HG02852 (cell line): Measurements from ENCODE around the gene P2RX1.

Experiments
- ATAC-seq: cut with Tn5 transposase; IDR thresholded peaks from one replicate; pipeline ENCODE4 v1.9.1; 2021; ENCODE audit warnings: mild to moderate bottlenecking, moderate library complexity; ENCODE audit not compliant: unreplicated experiment

The P2RX1 gene

GRCh38 chr17:3889325-3890012, 26.8 kb downstream of the P2RX1 start:
- ATAC-seq, result no peak

DNA sequence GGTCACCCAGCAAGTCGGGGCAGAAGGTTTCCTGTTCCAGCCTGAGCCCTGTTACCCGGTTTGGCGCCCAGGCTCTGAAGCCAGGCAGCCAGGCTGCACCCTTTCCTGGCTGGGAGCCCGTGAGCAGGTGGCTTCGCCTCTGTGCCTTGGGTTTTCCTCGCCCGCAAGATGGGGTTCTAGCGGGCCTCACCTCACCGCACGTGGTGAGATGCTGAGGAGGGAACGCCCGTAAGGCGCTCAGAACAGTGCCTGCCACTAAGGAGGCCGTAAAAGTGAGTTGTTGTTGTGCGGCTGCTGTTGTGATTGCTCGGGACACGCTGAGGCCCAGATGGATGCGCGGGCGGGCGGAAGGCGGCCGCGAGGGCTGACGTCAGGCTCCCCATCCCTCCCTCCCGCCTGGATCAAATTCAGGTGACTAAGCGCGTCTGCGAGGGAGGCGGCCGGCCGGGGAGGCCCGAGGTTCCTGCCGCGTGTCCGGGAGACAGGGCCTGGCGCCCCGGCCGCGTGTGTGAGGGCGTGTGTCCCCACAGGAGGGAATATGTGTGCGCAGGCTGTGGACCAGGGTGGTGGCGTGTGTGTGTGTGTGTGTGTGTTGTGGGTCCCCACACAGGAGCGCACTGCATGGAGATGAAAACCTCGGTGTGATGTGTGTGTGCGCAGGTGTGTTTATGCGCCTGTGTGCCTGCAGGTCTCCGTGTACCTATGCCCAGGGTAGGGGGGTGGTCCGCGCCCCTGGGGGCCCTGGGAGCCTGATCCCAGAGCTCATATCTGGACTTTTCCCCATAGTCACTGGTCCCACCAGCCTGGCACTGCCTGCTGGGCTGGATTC, 27.7 kb downstream of the P2RX1 start:
- no peak for ATAC-seq

DNA sequence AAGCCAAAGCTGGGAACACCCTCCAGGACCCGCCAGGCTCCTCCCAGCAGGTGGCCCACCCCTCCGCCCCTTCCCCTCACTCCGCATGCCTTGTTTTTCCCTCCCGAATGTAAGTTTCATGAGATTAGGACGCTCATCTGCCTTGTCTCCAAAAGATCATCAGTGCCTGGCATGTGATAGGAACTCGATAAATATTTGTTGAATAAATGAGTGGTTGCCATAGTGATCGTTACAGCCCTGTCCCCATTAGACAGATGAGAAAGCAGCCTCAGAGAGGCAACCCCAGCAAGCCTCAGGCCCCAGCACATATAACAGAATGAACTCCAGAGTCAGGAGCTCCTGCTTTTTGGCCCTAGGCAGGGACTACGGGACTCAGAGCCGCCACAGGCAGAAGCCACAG, 28.5 kb downstream of the P2RX1 start:
- no peak for ATAC-seq

- ATAC-seq, result no peak
Measured at GRCh38 chr17:3887394-3887793, 28.9 kb downstream of the P2RX1 start.

DNA sequence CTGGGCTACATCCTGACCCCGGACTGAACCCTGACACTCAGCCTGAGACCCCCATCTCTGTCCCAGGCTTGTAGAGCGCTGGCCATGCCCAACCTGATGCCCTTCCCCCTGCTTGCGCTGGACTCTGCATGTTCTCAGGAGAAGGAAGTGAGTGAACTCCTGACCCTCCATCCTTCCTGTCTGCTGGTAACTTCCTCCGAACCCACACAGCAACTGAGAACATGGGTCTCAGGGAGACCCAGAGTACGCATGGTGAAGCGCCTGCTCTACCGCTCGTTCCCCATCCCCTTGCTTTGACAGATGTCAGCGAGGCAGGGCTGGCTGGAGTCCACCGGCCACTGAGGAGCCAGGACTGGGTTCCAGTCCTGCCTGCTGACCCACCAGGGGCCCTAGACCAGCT, 29.5 kb downstream of the P2RX1 start:
- ATAC-seq, result no peak

DNA sequence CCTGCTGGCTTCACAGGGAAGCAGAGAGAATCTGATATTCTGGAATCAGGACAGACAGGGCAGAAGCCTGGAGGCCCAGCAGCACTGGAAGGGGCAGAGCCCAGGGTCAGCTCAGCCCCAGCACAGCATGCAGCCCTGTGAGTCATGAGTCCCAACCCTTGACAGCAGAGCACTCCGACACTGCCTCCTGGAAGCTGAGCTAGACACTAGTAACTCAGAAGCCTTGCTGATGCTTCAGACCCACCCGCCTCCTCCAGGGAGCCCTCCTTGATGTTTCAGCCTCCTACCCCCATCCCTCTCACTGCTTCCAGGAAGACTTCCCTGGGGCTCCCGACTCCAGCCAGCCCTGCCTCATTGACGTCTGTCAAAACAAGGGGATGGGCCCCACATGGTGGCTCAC, 30.3 kb downstream of the P2RX1 start:
- ATAC-seq, result no peak

DNA sequence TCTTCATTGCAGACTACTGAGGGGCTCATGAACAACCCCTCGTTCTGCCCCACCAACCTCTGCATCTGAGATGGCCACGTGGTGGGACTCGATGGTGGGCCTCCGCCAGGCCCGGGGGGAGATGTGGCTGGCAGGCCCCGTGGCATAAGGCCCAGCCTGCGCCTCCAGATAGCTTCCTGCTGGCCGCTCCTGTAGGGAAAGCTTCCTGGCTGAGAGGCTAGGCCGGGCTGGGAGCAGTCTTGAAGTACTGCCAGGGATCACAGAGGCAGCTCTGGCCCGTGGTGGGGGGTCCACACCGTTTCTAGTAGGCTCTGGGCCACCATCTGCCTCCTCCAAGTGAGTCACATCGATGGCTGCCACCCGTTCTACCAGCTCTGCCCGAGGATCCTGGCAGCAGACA, 31.0 kb downstream of the P2RX1 start:
- ATAC-seq, result no peak

GRCh38 chr17:3884188-3884587, 32.1 kb downstream of the P2RX1 start:
- ATAC-seq, result no peak

- no peak for ATAC-seq
Measured at GRCh38 chr17:3882276-3882675, 34.0 kb downstream of the P2RX1 start.

- no peak for ATAC-seq
Measured at GRCh38 chr17:3880983-3881382, 35.3 kb downstream of the P2RX1 start.

DNA sequence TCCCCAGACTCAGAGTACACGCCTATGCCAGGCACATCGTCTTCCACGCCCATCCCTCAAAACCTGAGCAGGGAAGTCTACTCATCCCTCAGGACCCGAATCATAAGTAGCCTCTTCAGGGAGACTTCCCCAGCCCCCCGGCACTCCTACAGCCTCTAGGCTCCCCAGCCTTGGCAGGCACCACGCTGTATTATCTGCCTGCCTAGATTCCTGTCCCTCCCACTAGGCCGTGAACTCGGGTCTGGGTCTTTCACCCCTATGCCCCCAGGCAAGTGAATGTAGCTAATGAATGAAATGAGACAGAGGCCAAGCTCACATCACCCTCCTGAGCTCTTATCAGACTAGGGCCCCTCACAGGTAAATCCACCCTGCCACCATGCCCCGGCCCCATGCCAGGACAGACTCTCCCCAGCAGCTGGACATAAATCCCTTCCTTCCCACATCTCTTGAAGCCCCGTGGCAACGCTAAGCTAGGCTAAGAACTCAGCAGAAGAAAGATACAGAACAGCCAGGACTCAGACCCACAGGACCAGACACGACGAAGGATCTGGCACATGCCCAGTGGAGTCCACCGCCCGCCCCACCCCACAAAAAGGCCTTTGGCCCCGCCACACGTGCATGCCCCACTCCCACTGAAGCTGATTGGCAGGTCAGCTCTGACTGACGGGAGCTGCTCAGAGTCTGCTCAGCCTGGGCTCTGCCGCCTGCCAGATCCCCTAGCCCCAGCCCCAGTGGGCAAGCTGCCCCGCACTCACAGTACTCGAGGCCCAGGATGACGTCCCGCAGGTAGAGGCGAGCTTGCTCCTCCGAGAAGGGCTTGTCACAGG, 36.5 kb downstream of the P2RX1 start:
- no peak for ATAC-seq

DNA sequence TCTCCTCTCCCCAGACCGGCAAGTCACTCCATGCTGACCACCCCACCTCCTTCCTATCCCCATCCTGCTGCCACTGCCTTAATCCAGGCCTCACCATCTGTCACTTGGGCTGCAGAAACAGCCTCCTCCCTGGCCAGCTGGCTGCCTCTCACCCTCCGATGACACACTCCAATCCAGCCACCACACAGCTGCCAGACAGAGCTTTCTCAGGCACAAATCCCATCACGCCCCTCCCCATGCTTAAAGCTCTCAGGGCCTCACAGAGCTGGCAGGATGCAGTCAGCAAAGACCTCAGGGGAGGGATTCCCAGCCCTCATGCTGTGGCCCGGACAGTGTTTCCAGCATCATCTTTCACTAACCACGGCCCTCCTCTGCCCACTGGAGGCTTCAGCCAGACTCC, 37.1 kb downstream of the P2RX1 start:
- ATAC-seq, result no peak

DNA sequence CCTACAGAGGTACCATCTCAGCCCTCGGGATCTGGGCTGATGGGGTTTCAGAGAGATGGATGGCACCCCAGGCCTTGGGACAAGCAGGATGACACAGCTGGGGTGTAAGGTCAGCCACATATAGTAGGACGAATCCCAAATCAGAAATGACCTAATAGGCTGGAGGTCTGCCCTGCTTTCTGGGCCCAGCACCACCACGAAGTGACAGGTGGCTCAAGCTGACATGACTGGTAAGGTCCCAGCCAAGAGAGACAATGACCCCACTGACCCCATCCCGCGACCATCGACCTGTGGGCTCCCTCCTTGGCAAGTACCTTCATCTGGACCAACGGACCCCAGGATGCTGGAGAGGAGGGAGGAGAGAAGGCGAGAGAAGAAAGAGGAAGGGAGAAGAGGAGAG, 39.0 kb downstream of the P2RX1 start:
- no peak for ATAC-seq

GRCh38 chr17:3875317-3875716, 40.9 kb downstream of the P2RX1 start:
- ATAC-seq, result no peak

- no peak for ATAC-seq
Measured at GRCh38 chr17:3873862-3874261, 42.4 kb downstream of the P2RX1 start.

- ATAC-seq, result no peak
Measured at GRCh38 chr17:3870871-3871306, 45.4 kb downstream of the P2RX1 start.

DNA sequence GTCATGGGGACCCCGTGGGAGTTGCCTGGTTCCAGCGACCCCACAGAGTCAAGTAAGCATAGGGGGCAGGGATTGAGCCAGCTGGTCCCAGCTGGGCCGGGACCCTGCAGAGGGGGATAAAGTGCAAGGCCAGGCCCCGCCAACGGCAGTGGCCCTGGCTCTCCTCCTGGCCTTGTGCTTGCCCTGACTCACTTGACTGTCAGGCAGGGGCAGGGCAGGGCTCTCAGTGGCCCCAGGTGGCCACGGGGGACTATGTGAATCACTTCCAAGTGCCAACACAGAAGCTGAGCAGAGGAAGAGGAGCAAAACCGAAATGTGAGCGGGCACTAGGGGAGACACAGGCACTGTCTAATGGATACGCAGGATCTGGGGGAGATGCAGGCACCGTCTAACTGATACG, 48.7 kb downstream of the P2RX1 start:
- no peak for ATAC-seq

DNA sequence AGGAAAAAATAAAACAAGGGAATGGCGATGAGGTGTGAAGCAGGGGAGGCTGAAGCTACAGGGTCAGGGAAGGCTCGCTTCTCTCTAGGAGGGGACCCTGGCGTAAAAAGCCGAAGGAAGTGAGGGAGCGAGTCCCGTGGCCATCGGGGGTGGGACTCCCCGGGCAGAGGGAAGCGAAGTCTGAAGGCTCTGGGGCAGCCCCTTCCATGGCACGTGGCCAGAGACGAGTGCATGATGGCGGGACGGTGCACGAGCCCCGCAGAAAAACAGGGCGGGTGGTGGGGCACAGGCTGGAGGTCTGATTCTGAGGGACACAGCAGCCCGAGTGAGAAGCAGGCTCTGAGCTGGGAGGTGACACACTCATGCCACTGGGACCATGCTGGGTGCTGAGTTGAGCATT, 49.2 kb downstream of the P2RX1 start:
- no peak for ATAC-seq

DNA sequence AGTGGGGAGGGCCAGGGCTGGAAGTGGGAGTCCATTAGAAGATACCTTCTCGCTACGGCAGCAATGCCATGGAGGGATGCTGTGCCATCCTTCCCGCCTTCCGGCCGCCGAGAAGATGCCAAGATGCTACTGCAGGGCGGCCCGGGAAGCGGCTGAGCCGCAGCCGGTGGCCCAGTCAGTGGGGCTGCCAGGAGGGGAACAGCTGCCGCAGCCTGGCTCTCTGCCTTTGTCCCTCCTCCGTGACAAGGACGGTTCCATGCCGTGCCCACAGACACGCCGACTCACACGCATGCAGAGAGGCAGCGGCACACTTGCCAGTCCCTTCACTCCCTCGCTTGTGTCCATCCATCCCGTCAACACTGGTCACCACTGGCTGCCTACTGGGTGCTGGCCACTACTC, 50.0 kb downstream of the P2RX1 start:
- ATAC-seq, result no peak

- no peak for ATAC-seq
Measured at GRCh38 chr17:3865176-3865575, 51.1 kb downstream of the P2RX1 start.

GRCh38 chr17:3864534-3864933, 51.7 kb downstream of the P2RX1 start:
- no peak for ATAC-seq
